Omental fat pad (tissue), 4 donors: ENCODE results near the gene MORN5. TPM values are rescaled to one million over a fixed set of nuclear protein-coding genes. Genes with fewer than 3 reads are reported as not detected.
A peak's percentile ranks its signal among the peaks of the same experiment; 100 is the strongest.

ENCODE experiments used
- ATAC-seq: fragments of 150-250 bp; one replicate; pipeline ENCODE4 v1.9.1; 2016; ENCODE audit warnings: mild to moderate bottlenecking, moderate library complexity; ENCODE audit not compliant: low FRiP score
- DNase-seq: peaks from one replicate; pipeline ENCODE4 v3.0.0-alpha.2; 2019; ENCODE audit warnings: low spot score
- CTCF ChIP-seq, 3 donors: fragments of 450-650 bp; IDR thresholded peaks; one replicate each; pipeline ENCODE4 v1.5.1; 2016 to 2017; ENCODE audit warnings: antibody characterized with exemption in 3 of 3, mild to moderate bottlenecking in 3 of 3, moderate library complexity in 2 of 3
- total RNA-seq, 4 donors: library from RNA; depleted of rRNA; stranded (reverse); fragments of >200 nt; gene quantifications; one replicate each; pipeline ENCODE4 v1.1.0, GENCODE V29; 2016

The MORN5 gene
- total RNA-seq, 4 donors from 2014 or later = not detected

GRCh38 chr9:122130837-122131236, 28.9 kb upstream of the MORN5 start:
- ATAC-seq = no peak
- no peak for DNase-seq
- TF ChIP-seq CTCF (IDR thresholded peaks at IDR 0.05) = no peak

GRCh38 chr9:122131401-122132001, 28.2 kb upstream of the MORN5 start:
- no peak for DNase-seq
- ATAC-seq = no peak
- TF ChIP-seq CTCF (IDR thresholded peaks at IDR 0.05) = no peak

DNA sequence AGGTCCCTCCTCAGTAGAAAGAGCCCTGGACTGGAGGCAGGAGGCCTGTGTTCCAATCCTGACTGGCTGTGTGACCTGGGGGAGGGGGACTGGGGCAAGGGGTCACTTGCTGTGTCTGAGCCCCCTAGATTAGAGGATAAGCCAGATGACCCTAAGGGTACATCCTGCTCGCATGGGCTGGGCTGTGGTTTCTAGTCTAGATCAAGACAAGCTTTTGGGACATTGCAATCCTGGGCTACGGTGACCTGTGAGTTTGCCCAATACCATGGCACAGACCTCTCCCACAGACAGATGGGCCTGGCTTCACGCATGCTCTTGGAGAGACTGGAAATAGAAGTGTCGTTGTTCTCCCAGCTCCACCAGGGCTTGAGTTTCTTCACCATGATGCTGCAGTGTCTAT, 27.2 kb upstream of the MORN5 start:
- ATAC-seq (no peak), DNase-seq (no peak)
- TF ChIP-seq CTCF (IDR thresholded peaks at IDR 0.05) = no peak

DNA sequence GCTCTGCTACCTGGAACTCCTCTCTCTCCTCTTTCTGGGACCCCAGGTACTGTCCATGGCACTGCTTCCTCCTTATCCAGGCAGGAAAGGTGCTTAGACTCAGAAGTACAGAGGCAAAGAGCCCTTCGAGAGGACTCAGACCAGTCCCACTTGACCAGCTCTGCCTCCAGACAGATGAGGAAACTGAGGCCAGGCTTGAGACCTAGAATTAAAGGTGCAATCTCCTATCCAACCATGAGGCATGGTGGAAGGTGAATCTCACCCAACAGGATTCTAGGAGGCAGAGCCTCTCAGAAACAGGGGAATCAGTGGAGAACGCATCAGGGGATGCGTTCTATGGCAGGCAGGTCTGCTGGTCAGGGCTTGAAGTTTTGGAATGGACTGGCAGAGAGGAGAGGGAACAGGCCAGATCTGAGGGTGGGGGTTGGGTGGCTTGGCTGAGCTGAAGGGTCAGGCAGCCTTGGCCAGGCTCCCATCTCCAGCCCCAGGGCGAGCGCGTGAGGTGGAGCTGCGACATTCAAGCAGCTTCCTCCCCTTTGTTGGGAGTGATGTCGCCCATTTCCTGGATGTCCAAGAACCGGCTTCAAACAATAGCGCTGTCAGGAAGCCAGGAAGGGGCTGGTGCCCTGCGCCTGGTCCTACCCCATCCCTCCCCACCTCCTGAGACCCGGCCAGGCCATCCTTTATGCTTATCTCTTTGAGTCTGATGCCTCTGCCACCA, 26.3 kb upstream of the MORN5 start:
- ATAC-seq (peak; percentile 17), DNase-seq (no peak)
- TF ChIP-seq CTCF (IDR thresholded peaks at IDR 0.05) = no peak

DNA sequence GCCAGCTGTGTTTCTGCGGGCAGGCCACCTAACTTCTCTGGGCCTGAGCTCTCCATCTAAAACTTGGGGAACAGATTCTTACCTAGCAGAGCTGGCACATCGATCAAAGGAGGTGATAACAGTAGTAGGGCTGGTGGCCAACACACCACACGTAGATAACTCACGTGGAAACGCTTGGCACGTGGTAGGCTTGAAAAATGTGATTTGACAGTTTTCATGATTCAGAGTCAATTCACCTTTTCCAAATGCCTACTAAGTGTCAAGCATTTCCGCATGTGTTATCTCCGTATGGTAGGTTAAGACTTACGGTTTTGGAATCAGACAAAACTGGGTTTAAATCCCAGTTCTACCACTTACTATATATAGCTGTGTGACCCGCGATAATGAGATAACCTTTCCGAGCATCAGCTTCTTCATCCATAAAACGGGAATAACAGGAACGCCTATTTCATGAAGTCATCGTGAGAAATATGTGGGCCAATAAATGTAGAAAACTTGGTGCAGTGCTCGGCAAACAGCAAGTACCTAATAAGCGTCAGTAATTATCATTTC, 25.6 kb upstream of the MORN5 start:
- DNase-seq (no peak), ATAC-seq (no peak)
- TF ChIP-seq CTCF (IDR thresholded peaks at IDR 0.05) = no peak

DNA sequence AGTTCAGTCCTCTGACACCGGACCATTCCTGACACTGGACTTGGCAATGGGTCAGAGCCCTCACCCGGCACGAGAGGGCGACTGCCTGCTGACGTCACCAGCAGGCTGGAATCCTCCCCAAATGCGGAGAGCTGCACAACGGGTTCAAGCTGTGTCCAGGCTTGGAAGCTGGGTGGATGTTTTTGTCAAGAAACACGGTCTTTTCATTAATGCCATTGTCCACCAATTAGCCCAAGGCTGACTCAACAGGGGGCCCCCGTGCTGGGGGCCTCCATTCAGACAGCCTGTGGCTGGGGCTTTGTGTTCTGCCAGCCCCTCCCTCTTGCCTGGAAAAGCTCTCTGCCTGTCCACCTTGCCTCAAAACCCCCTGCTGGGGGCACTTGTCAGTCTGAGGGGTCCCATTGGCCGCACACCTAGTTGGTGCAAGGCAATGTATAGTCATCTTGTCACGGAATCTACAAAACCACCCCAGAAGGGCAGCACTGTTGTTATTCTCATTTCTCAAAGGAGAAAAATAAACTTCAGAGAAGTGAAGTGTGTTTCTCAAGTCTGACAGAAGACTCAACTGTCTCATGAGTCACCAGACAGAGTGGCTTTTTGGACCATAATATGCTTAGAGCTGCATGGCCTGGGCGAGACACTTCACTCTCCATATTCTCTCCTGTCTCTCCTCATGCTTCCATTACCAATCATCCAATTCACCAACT, 24.7 kb upstream of the MORN5 start:
- ATAC-seq (no peak), DNase-seq (no peak)
- no peak for TF ChIP-seq CTCF (IDR thresholded peaks at IDR 0.05)
